Measurements from ENCODE around the gene CMTR1.
A peak's percentile ranks its signal among the peaks of the same experiment; 100 is the strongest.

Gene CMTR1

DNA sequence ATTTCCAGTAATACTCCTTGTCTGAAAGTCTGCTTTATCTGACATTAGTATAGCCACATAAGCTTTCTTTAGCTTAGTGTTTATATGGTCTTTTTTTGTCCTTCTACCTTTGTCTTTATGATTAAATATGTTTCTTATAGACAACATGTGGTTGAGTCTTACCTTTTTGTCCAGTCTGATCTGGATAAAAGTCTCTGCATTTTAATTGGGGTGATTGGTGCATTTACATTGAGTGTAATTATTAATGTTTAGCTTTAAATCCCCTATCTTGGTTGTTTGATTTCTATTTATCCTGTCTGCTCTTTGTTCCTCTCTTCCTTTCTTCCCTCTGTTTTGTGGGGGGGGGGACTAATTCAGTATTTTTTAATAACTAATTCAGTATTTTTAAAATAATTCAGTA, 34.7 kb downstream of the CMTR1 start:
- DNase-seq: no peak
- in situ Hi-C loops (cut with MboI; ENCODE audit: low pct_unique_long_range_greater_than_20kb, low sequenced_read_pairs): no loop called here

GRCh38 chr6:37473364-37474095, 40.5 kb downstream of the CMTR1 start:
- in situ Hi-C loops (cut with MboI; ENCODE audit: low pct_unique_long_range_greater_than_20kb, low sequenced_read_pairs): no loop called here
- DNase-seq: no peak

- no peak for DNase-seq
- in situ Hi-C loops (cut with MboI; ENCODE audit: low pct_unique_long_range_greater_than_20kb, low sequenced_read_pairs): no loop called here
These were observed 41.3 kb downstream of the CMTR1 start for GRCh38 chr6:37474316-37474715.

DNA sequence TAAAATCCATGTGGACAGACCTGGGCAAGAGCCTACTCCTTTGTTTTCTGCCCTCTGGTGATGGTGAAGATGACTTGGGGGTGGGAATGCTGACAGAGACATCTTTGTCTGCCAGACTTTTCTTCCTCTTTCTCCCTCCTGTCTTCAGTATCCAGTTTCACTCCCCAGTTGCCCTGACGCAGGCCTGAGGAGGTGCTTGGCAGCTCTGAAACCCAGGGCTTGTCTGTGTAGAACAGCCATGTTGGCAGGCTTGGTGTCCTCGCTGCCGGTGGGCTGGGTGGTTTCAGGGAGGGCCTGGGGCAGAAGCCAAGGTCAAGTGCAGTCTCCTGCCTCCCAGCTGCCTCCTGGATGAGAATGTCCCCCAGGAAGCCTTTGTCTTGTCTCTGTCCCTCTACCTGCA, 44.2 kb downstream of the CMTR1 start:
- in situ Hi-C loops (cut with MboI; ENCODE audit: low pct_unique_long_range_greater_than_20kb, low sequenced_read_pairs): no loop called here
- DNase-seq: no peak

- no peak for DNase-seq
- in situ Hi-C loops (cut with MboI; ENCODE audit: low pct_unique_long_range_greater_than_20kb, low sequenced_read_pairs): no loop called here
These were observed 44.8 kb downstream of the CMTR1 start for GRCh38 chr6:37477656-37478435.

DNA sequence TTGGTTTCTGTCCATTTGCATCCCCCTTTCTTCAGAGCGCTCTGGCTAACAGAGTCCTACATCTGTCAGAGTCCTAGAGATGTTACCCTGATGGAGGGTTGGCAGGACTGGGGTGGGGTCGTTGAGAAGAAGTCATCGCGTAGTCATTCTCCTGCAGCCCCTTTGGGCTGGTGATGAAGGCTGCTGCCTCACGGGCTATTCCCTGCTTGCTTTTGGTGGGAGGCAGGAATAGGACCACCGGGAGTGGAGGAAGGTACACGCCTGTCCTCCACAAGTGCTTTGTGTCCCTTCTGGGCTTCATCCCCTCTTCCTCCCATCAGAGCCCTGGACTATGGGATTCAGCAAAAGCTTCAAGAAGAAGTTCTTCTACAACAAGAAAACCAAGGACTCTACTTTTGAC, 45.8 kb downstream of the CMTR1 start:
- in situ Hi-C loops (cut with MboI; ENCODE audit: low pct_unique_long_range_greater_than_20kb, low sequenced_read_pairs): no loop called here
- DNase-seq: no peak

DNA sequence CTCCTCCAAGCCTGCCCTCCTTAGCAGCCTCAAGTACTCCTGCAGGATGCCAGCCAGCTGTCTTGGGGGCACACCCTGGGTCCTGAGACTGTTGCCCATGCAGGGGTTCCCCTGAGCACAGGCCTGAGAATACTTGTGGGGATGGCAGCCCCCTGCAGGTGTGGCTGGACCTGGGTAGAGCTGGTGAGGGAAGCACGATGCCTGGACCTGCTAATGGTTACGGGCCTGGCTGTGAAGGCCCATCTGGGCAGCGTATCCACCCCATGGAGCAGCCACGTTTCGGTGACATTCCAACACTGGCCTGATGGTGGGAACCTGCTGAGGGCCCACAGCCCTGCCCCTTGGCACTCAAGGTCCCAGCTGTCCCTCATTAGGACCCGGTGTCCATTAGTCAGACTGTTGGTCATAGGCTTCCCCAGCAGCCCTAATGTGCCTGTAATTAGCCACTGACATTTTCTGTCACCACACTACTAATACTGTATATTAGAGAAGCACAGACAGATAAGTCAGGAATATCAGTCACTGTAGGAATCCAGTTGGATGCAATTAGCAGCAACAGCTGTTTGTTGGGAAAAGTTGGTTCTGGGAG, 46.3 kb downstream of the CMTR1 start:
- no peak for DNase-seq
- in situ Hi-C loops (cut with MboI; ENCODE audit: low pct_unique_long_range_greater_than_20kb, low sequenced_read_pairs): no loop called here

GRCh38 chr6:37480118-37480736, 47.2 kb downstream of the CMTR1 start:
- in situ Hi-C loops (cut with MboI; ENCODE audit: low pct_unique_long_range_greater_than_20kb, low sequenced_read_pairs): no loop called here

DNA sequence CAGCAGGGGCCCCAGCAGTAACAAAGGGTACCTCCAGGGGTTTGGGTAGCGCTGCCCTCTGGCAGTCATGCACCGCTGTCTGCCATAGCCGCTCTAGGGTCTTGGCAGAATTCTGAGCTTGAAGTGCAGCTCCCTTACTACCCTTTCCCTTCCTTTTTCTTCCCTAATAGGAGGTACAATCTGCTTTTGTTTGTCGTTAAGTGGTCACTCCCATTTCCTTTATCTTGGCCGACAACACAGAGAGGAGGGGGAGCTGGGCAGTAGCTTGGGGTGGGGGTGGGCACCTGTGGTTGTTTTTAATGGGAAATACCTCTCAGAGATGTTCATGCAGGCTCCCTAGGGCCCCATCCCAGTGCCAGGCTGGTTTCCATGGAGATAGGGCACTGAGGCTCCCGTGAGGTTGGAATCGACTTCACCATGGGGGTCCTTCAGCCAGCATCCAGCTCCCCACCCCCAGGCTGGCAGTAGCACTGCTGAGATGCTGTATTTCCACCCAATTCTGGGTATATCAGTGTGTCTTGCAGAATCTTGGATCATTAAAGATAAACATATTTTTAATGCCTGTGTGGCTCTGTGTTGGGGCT, 48.0 kb downstream of the CMTR1 start:
- in situ Hi-C loops (cut with MboI; ENCODE audit: low pct_unique_long_range_greater_than_20kb, low sequenced_read_pairs): no loop called here
- no peak for DNase-seq

More at GRCh38 chr6:37480118-37480736, 47.2 kb downstream of the CMTR1 start:
- DNase-seq: no peak

DNA sequence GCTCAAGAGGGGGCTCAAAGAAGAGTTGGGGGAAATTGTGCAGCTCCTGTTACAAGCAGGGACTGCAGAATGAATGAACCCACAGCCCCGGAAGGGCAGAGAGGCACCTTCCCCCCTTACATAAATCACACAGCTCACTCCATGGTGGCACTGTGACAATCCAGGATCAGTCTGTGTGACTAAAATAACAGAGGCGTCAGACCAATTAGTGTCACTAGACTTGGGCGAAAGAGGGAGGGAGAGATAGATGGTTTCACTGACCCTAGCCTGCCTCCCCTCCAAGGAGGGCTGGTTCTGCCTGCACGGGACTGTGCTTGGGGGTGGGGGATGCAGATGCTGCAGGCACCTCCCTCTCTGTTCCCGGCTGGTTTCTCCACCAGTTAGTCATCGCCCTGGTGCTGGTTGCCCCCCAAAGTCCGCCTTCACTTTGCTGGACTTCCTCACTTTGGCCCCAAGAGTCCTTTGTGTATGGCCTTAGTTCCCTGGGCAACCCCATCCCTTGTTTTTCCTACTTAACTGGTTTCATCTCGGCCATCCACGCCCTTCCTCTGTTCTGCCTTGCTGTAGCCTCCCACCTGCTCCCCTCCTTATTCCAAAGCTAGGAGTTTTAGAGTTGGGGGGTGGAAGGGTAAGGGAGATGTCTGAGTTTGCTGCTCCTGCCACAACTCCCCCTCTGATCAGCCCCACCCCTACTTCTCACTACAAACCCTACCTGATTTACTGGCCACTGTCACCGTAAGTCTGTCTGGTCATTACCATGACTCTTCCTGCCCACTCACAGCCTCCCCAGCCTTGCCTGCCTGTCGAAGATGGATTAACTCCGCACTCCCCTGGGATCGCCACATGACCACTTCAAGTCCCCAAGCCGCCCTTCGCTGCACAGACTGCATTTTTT, 48.9 kb downstream of the CMTR1 start:
- no peak for DNase-seq
- in situ Hi-C loops (cut with MboI; ENCODE audit: low pct_unique_long_range_greater_than_20kb, low sequenced_read_pairs): no loop called here

DNA sequence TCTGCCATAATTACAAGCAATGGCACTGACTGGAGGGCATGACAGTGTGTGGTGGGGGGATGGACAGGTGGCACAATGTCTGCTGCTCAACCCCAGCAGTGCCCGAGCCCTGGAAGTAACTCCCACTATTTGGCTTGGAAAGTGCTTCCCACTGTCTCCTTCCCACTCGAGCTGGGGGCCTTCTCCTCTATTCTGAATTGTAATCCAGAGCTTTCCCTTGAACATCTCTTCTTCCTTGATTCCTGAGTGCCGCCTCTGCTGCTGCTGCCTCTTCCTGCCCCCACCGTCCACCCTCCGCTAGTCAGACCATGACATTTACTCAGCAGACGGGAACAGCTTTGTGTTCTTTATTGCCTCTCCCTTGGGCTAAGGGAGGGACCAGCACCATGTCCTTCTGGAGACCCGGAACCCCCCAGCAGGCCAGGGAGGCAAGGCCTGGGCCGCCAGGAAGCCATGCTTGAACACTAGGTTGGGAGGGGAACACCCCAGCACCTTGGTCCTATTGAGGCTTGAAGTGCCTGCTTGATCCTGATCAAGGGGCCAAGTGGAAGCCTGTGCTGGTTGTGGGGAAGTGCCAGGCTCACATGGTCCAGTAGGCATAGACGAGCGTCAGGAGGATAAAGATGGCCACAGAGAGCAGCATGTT, 49.7 kb downstream of the CMTR1 start:
- in situ Hi-C loops (cut with MboI; ENCODE audit: low pct_unique_long_range_greater_than_20kb, low sequenced_read_pairs): no loop called here
- DNase-seq: no peak

DNA sequence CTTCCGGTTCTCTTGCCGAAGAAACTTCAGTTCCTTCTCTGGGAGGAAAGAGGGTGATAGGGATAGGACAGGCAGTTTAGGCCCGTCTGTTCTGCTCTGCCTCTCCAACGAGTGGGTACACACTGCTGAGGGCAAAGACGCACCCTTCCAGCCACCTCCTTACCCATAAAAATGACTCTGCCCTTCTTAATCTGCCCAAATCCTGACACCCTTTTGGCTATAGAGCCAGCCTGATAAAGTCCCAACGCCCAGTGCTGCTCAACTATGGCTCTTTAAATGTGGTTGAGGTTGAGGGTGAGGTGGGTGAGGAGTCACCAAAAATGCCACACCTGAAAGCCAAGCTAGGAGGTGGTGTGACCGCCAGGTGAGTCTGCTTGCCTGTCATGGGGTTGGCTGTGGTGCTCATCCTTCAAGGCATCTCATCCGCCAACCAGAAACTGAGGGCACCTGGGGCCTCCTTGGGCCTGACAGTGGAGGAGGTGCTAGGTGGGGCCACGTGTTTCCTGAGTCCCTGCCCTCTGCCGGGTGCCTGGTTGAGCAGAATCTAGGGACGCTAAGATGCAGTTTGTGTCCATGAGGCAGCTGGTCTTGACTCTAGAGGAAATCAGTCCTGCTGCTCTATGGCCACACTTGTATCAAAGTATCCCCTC, 50.4 kb downstream of the CMTR1 start:
- DNase-seq: no peak
- in situ Hi-C loops (cut with MboI; ENCODE audit: low pct_unique_long_range_greater_than_20kb, low sequenced_read_pairs): no loop called here

- in situ Hi-C loops (cut with MboI; ENCODE audit: low pct_unique_long_range_greater_than_20kb, low sequenced_read_pairs): no loop called here
These were observed 51.1 kb downstream of the CMTR1 start for GRCh38 chr6:37483917-37484785.

DNA sequence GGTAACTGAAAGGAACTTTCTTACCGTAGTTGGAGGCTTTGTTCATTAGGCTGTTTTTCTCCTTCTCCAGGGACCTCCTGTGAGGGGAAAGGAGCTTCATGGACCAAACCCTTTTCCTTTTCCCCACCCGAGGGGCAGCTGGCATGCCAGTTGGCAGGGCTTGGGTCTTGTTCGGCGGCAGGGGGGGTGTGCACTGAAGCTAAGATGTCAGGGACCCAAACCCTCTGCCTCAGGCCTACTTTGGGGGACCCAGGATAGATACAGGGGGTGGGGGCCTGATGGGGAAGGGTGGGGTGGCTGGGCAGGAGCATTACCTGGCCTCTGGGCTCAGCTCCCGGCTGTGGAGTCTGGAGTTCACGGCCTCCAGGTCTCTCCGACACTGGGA, 51.8 kb downstream of the CMTR1 start:
- no peak for DNase-seq
- in situ Hi-C loops (cut with MboI; ENCODE audit: low pct_unique_long_range_greater_than_20kb, low sequenced_read_pairs): no loop called here

More at GRCh38 chr6:37483917-37484785, 51.1 kb downstream of the CMTR1 start:
- DNase-seq: peak; percentile 43

DNA sequence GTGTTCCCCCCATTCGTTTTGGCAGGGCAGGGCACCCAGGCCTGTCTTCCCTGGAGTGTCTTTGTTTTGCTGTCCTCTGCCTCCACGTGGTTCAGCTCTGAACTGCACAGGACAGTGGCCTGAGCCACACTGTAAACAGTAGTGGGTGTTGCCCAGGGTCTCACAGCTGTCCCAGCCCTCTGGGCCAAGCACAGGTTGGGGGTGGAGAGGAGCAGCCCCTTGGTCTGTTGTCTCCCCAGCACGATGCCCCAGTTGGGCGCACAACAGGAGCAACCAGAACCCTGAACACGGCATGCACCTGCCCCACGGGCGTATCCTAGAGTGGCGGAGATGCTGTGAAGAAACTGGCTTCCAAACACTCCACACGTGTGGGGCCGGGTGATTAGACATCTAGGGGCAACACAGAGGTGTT, 52.3 kb downstream of the CMTR1 start:
- in situ Hi-C loops (cut with MboI; ENCODE audit: low pct_unique_long_range_greater_than_20kb, low sequenced_read_pairs): no loop called here
- no peak for DNase-seq

DNA sequence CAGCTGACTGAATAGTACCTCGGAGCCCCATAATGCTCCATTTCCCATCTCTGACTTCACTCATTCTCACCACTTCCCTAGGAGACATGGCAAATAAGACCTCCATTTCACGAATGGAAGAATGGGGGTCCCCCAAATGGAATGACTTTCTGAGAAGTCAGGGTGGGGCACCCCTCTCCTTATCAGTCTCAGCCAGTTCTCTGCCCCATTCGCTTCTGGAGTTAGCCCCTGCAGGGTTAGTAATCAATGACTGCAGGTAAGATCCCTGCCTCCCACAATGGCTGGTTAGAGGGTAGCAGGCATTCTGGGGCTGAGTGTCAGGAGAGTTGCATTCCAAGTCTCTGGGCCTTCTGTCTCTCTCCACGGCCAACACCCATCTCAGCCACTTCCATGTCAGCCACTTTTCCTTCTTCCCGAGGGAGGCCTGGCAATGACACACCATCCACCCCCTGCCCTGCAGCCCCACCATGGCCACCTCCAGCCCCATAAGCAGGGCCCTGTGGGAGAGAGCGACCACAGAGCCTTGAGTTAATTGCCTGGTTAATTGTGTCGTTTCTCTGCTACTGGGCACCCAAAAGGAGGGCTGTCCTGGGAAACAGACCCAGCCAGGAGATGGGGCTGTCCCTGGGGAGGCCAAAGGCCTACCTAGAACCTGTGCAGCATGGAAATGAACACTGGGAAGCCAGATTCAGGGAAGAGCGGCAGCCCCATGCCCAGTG, 53.3 kb downstream of the CMTR1 start:
- no peak for DNase-seq
- in situ Hi-C loops (cut with MboI; ENCODE audit: low pct_unique_long_range_greater_than_20kb, low sequenced_read_pairs): no loop called here

All from KBM-7 (cell line).